ENCODE results near the gene CDH7. TPM values are rescaled to one million over a fixed set of nuclear protein-coding genes. Genes with fewer than 3 reads are reported as not detected.

The CDH7 gene
- not detected in 2 replicates for total RNA-seq (2014; rRNA removed; shearing (Covaris generic))

GRCh38 chr18:65750389-65751154 is at the start of gene CDH7:
Gene CDH7, plus strand, starts transcription at chr18:65751012. Its CDS starts 11,831 bp downstream, at chr18:65762843.
- no peak for DNase-seq (ENCODE audit: low read depth)

- DNase-seq (ENCODE audit: low read depth) = no peak
Measured at GRCh38 chr18:65704046-65704445, 46.8 kb upstream of the CDH7 start.

GRCh38 chr18:65706646-65707045 is 44.2 kb upstream of the CDH7 start:
- no peak for DNase-seq (ENCODE audit: low read depth)

- DNase-seq (ENCODE audit: low read depth) = no peak
Measured at GRCh38 chr18:65711493-65711892, 39.3 kb upstream of the CDH7 start.

GRCh38 chr18:65721619-65722018 is 29.2 kb upstream of the CDH7 start:
- DNase-seq (ENCODE audit: low read depth) = no peak

GRCh38 chr18:65725251-65726050 is 25.4 kb upstream of the CDH7 start:
- no peak for DNase-seq (ENCODE audit: low read depth)

- DNase-seq (ENCODE audit: low read depth) = no peak
Measured at GRCh38 chr18:65735155-65735554, 15.7 kb upstream of the CDH7 start.

- no peak for DNase-seq (ENCODE audit: low read depth)
Measured at GRCh38 chr18:65737471-65737955, 13.3 kb upstream of the CDH7 start.

- no peak for DNase-seq (ENCODE audit: low read depth)
Measured at GRCh38 chr18:65746936-65747335, 3.9 kb upstream of the CDH7 start.

GRCh38 chr18:65748321-65748720 is 2.5 kb upstream of the CDH7 start:
- DNase-seq (ENCODE audit: low read depth) = no peak

- no peak for DNase-seq (ENCODE audit: low read depth)
Measured at GRCh38 chr18:65749841-65750240, 971 bp upstream of the CDH7 start.

- no peak for DNase-seq (ENCODE audit: low read depth)
Measured at GRCh38 chr18:65751155-65752085, 608 bp downstream of the CDH7 start.

- no peak for DNase-seq (ENCODE audit: low read depth)
Measured at GRCh38 chr18:65752625-65753325, 2.0 kb downstream of the CDH7 start.

GRCh38 chr18:65753520-65753919 is 2.7 kb downstream of the CDH7 start:
- no peak for DNase-seq (ENCODE audit: low read depth)

GRCh38 chr18:65754121-65754520 is 3.3 kb downstream of the CDH7 start:
- DNase-seq (ENCODE audit: low read depth) = peak; percentile 7

- DNase-seq (ENCODE audit: low read depth) = no peak
Measured at GRCh38 chr18:65755616-65756015, 4.8 kb downstream of the CDH7 start.

GRCh38 chr18:65760457-65760856 is 9.6 kb downstream of the CDH7 start:
- no peak for DNase-seq (ENCODE audit: low read depth)

- DNase-seq (ENCODE audit: low read depth) = no peak
Measured at GRCh38 chr18:65761636-65762295, 11.0 kb downstream of the CDH7 start.

GRCh38 chr18:65762556-65762955 is 11.7 kb downstream of the CDH7 start:
- peak; percentile 2 for DNase-seq (ENCODE audit: low read depth)

- DNase-seq (ENCODE audit: low read depth) = no peak
Measured at GRCh38 chr18:65767406-65767805, 16.6 kb downstream of the CDH7 start.

All from M059J (cell line).